GM23338 (cell line): ENCODE results near the gene SLC2A11. TPM values are rescaled to one million over a fixed set of nuclear protein-coding genes. Genes with fewer than 3 reads are reported as not detected.

Experiments
- ATAC-seq: fragments of 200-7000 bp; cut with Tn5 transposase; 3 replicates; pipeline ENCODE4 v1.9.1; 2020
- DNase-seq: peaks from one replicate; pipeline ENCODE4 v3.0.0-alpha.2; 2015; ENCODE audit warnings: low spot score
- H2AFZ ChIP-seq: fragments of 200-600 bp; sonication (generic); 2 replicates; pipeline ENCODE4 v1.8.0; 2016; ENCODE audit warnings: antibody characterized with exemption, mild to moderate bottlenecking, moderate library complexity
- H3F3A ChIP-seq: fragments of 200-600 bp; sonication (generic); replicated peaks from 2 replicates; pipeline ENCODE4 v1.8.0; 2017; ENCODE audit warnings: antibody characterized with exemption, mixed run types, low read depth
- H3K27ac ChIP-seq: fragments of 200-600 bp; sonication (generic); 2 replicates; pipeline ENCODE4 v1.6.1; 2016; ENCODE audit warnings: low read depth
- H3K27me3 ChIP-seq: fragments of 200-600 bp; sonication (generic); 2 replicates; pipeline ENCODE4 v1.8.0; 2016; ENCODE audit warnings: mild to moderate bottlenecking, mixed run types, moderate library complexity; ENCODE audit not compliant: insufficient read depth
- H3K36me3 ChIP-seq: fragments of 200-600 bp; sonication (generic); 2 replicates; pipeline ENCODE4 v1.8.0; 2016; ENCODE audit warnings: mild to moderate bottlenecking; ENCODE audit not compliant: insufficient read depth
- H3K4me1 ChIP-seq: fragments of 200-600 bp; sonication (generic); 2 replicates; pipeline ENCODE4 v1.8.0; 2016; ENCODE audit warnings: mild to moderate bottlenecking, moderate library complexity; ENCODE audit not compliant: insufficient read depth
- H3K4me2 ChIP-seq: fragments of 200-600 bp; sonication (generic); 2 replicates; pipeline ENCODE4 v1.7.1; 2017; ENCODE audit warnings: mixed run types
- H3K4me3 ChIP-seq: fragments of 200-600 bp; sonication (generic); 2 replicates; pipeline ENCODE4 v1.6.1; 2016; ENCODE audit warnings: mixed run types
- H3K79me2 ChIP-seq: fragments of 200-600 bp; sonication (generic); replicated peaks from 2 replicates; pipeline ENCODE4 v1.8.0; 2017; ENCODE audit warnings: mild to moderate bottlenecking; ENCODE audit not compliant: insufficient read depth
- H3K9me2 ChIP-seq: fragments of 200-600 bp; sonication (generic); 2 replicates; pipeline ENCODE4 v1.8.0; 2017; ENCODE audit not compliant: insufficient read depth
- H4K20me1 ChIP-seq: fragments of 200-600 bp; sonication (generic); replicated peaks from 2 replicates; pipeline ENCODE4 v1.8.0; 2017; ENCODE audit warnings: mild to moderate bottlenecking; ENCODE audit not compliant: insufficient read depth
- H3K27ac Mint-ChIP-seq: 2 replicates; pipeline ENCODE4 v1.8.0; 2020; ENCODE audit warnings: inconsistent platforms, mild to moderate bottlenecking, moderate library complexity, mixed read lengths
- H3K27me3 Mint-ChIP-seq: 3 replicates; pipeline ENCODE4 v1.8.0; 2022; ENCODE audit warnings: low read depth, mild to moderate bottlenecking, moderate library complexity, mixed read lengths, inconsistent platforms; ENCODE audit not compliant: insufficient read depth, poor library complexity
- H3K36me3 Mint-ChIP-seq: 3 replicates; pipeline ENCODE4 v1.8.0; 2021; ENCODE audit warnings: low read depth, mild to moderate bottlenecking, inconsistent platforms, moderate library complexity, mixed read lengths
- H3K4me1 Mint-ChIP-seq: 3 replicates; pipeline ENCODE4 v1.8.0; 2020; ENCODE audit warnings: mild to moderate bottlenecking, inconsistent platforms, mixed read lengths
- H3K4me3 Mint-ChIP-seq: 3 replicates; pipeline ENCODE4 v1.8.0; 2021; ENCODE audit warnings: moderate library complexity, mild to moderate bottlenecking, inconsistent platforms, mixed read lengths
- H3K9me3 Mint-ChIP-seq: 3 replicates; pipeline ENCODE4 v1.8.0; 2020; ENCODE audit warnings: moderate library complexity, mild to moderate bottlenecking, inconsistent platforms, mixed read lengths
- CREB1 ChIP-seq: fragments of 250-450 bp; sonication (Bioruptor Pico); IDR thresholded peaks from 2 replicates; pipeline ENCODE4 v1.5.0; 2020; ENCODE audit warnings: low read depth, mild to moderate bottlenecking, moderate library complexity
- CTCF ChIP-seq, 2 experiments: fragments of 200-600 bp in 1 of 2; sonication (generic) in 1 of 2; conservative IDR thresholded peaks; 2 replicates each; pipeline versions ENCODE4 v1.5.1 to v1.6.1; 2016 to 2017; ENCODE audit warnings: antibody characterized with exemption in 2 of 2, low read depth in 2 of 2, mild to moderate bottlenecking in 2 of 2, moderate library complexity in 1 of 2
- EZH2 ChIP-seq: fragments of 200-600 bp; sonication (generic); IDR thresholded peaks from one replicate; pipeline ENCODE4 v1.8.0; 2017; ENCODE audit warnings: antibody characterized with exemption, mild to moderate bottlenecking, low read depth; ENCODE audit not compliant: unreplicated experiment
- EZH2phosphoT487 ChIP-seq: fragments of 200-600 bp; sonication (generic); IDR thresholded peaks from one replicate; pipeline ENCODE4 v1.8.1; 2018; ENCODE audit warnings: antibody characterized with exemption; ENCODE audit not compliant: unreplicated experiment
- JUNB ChIP-seq: IDR thresholded peaks from one replicate; pipeline ENCODE4 v1.6.1; 2016; ENCODE audit warnings: antibody characterized with exemption; ENCODE audit not compliant: unreplicated experiment
- NANOG ChIP-seq: IDR thresholded peaks from 2 replicates; pipeline ENCODE4 v1.6.1; 2016; ENCODE audit warnings: antibody characterized with exemption, borderline replicate concordance
- POLR2AphosphoS5 ChIP-seq: IDR thresholded peaks from 2 replicates; pipeline ENCODE4 v1.6.1; 2016; ENCODE audit warnings: antibody characterized with exemption, low read depth
- STAT1 ChIP-seq: IDR thresholded peaks from one replicate; pipeline ENCODE4 v1.6.1; 2016; ENCODE audit warnings: antibody characterized with exemption; ENCODE audit not compliant: unreplicated experiment
- ZNF114 ChIP-seq: fragments of 250-450 bp; sonication (Bioruptor Pico); IDR thresholded peaks from 2 replicates; pipeline ENCODE4 v1.5.0; 2020; ENCODE audit warnings: mild to moderate bottlenecking, moderate library complexity
- polyA plus RNA-seq: library from polyadenylated mRNA; unstranded; fragments of >200 nt; fragmentation: Nextera tagmentation; extraction: Ambion mirVana; gene quantifications from 2 replicates; pipeline ENCODE4 v1.2.1, GENCODE V29; 2016
- total RNA-seq: library from RNA; depleted of rRNA; stranded (reverse); fragments of >200 nt; shearing (Covaris generic); gene quantifications from 2 replicates; pipeline ENCODE4 v1.2.3, GENCODE V29; 2014
- TF ChIP-seq, protein P1 (sequence below): IDR thresholded peaks from 2 replicates; pipeline ENCODE4 v1.6.1; 2016; ENCODE audit warnings: antibody characterized with exemption
- TF ChIP-seq, protein P2 (sequence below): IDR thresholded peaks from one replicate; pipeline ENCODE4 v1.6.1; 2018; ENCODE audit warnings: antibody characterized with exemption; ENCODE audit not compliant: unreplicated experiment

The SLC2A11 gene
- total and polyA plus RNA-seq, 2 experiments from 2014 or later = 7.1 to 21.8 TPM

DNA sequence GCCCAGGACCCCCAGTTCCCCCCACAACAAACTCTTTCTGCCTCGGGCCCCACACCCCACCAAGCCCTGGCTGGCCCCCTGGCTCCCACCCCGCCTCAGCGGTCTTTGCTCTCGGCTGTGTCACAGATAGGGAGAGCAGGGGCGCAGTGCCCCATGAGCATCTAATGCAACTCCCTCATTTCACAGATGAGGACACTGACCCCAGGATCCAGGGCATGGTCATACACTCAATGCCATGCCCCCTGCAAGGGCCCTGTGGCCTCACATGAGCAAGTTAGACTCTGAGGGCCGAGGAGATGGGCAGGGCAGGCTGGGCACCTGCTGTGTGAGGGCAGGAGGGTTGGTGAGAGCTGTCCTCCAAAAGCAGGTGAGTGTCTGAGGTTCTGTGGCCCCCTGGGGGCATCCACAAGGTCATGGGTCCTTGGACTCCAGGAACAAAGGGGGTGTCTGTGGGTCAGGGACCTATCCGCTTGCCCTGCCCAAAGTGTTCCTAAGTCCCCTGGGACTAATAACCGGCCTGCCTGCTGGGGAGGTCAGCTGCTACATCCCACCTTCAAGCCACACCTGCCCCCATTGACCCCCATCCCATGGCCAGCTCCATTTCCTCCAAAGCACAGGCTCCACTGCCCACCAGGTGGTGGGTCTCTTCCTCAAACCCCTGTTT, 39.0 kb downstream of the SLC2A11 start:
- H3K9me2 ChIP-seq = no peaks in the 10 kb centered on the region
- peaks cover 10% of the 10 kb centered on the region; the same call in 1 of the 2 replicates for H3K27me3 ChIP-seq
- H3K27ac ChIP-seq = no peak overlapping the region
- no peak overlapping the region for H2AFZ ChIP-seq
- Mint-ChIP-seq H3K36me3 (peaks cover 68% of the 10 kb centered on the region), H3K4me1 (peaks cover 34% of the 10 kb centered on the region), H3K27me3 (peaks cover 39% of the 10 kb centered on the region), H3K4me3 (peak overlapping the region; percentile 49; the same call in 2 of the 3 replicates), H3K9me3 (peaks cover 37% of the 10 kb centered on the region), H3K27ac (no peak overlapping the region; the same call in 1 of the 2 replicates)
- peaks cover 35% of the 10 kb centered on the region for H3F3A ChIP-seq
- no peak overlapping the region for H3K4me2 ChIP-seq
- DNase-seq = no peak
- H3K4me3 ChIP-seq = no peak overlapping the region
- peak; percentile 28; the same call in 1 of the 2 replicates for TF ChIP-seq POLR2AphosphoS5
- TF ChIP-seq, protein P1, sequence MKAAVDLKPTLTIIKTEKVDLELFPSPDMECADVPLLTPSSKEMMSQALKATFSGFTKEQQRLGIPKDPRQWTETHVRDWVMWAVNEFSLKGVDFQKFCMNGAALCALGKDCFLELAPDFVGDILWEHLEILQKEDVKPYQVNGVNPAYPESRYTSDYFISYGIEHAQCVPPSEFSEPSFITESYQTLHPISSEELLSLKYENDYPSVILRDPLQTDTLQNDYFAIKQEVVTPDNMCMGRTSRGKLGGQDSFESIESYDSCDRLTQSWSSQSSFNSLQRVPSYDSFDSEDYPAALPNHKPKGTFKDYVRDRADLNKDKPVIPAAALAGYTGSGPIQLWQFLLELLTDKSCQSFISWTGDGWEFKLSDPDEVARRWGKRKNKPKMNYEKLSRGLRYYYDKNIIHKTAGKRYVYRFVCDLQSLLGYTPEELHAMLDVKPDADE = no peak
- H3K36me3 ChIP-seq = peaks cover 6% of the 10 kb centered on the region
- peaks cover 7% of the 10 kb centered on the region for H4K20me1 ChIP-seq
- peaks cover 19% of the 10 kb centered on the region; the same call in 1 of the 2 replicates for H3K4me1 ChIP-seq
- ATAC-seq = no peak
- H3K79me2 ChIP-seq = peaks cover 12% of the 10 kb centered on the region

- Mint-ChIP-seq H3K9me3 (peaks cover 31% of the 10 kb centered on the region), H3K27ac (no peak overlapping the region), H3K4me1 (peaks cover 31% of the 10 kb centered on the region), H3K36me3 (peaks cover 62% of the 10 kb centered on the region), H3K4me3 (peak overlapping the region; percentile 49; the same call in 2 of the 3 replicates), H3K27me3 (peaks cover 33% of the 10 kb centered on the region)
- Histone ChIP-seq H2AFZ (no peak overlapping the region), H3K27me3 (peaks cover 10% of the 10 kb centered on the region; the same call in 1 of the 2 replicates), H3K4me1 (peaks cover 19% of the 10 kb centered on the region; the same call in 1 of the 2 replicates), H3K36me3 (peaks cover 6% of the 10 kb centered on the region), H3K27ac (no peak overlapping the region), H3K9me2 (no peaks in the 10 kb centered on the region), H4K20me1 (peaks cover 7% of the 10 kb centered on the region), H3K79me2 (peaks cover 12% of the 10 kb centered on the region), H3K4me2 (no peak overlapping the region), H3K4me3 (no peak overlapping the region), H3F3A (peaks cover 35% of the 10 kb centered on the region)
- no peak for ATAC-seq
- DNase-seq = no peak
- TF ChIP-seq JUNB = no peak
- TF ChIP-seq POLR2AphosphoS5 = no peak
- TF ChIP-seq EZH2phosphoT487 = no peak
- TF ChIP-seq, protein P2, sequence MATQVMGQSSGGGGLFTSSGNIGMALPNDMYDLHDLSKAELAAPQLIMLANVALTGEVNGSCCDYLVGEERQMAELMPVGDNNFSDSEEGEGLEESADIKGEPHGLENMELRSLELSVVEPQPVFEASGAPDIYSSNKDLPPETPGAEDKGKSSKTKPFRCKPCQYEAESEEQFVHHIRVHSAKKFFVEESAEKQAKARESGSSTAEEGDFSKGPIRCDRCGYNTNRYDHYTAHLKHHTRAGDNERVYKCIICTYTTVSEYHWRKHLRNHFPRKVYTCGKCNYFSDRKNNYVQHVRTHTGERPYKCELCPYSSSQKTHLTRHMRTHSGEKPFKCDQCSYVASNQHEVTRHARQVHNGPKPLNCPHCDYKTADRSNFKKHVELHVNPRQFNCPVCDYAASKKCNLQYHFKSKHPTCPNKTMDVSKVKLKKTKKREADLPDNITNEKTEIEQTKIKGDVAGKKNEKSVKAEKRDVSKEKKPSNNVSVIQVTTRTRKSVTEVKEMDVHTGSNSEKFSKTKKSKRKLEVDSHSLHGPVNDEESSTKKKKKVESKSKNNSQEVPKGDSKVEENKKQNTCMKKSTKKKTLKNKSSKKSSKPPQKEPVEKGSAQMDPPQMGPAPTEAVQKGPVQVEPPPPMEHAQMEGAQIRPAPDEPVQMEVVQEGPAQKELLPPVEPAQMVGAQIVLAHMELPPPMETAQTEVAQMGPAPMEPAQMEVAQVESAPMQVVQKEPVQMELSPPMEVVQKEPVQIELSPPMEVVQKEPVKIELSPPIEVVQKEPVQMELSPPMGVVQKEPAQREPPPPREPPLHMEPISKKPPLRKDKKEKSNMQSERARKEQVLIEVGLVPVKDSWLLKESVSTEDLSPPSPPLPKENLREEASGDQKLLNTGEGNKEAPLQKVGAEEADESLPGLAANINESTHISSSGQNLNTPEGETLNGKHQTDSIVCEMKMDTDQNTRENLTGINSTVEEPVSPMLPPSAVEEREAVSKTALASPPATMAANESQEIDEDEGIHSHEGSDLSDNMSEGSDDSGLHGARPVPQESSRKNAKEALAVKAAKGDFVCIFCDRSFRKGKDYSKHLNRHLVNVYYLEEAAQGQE = no peak
- no peak for TF ChIP-seq CTCF (conservative IDR thresholded peaks at IDR 0.05; ENCODE audit: low read depth in 2 of 2)
- TF ChIP-seq, protein P1 = no peak
- no peak for TF ChIP-seq EZH2
- TF ChIP-seq ZNF114 (CRISPR knock-in tag) = no peak
- no peak for TF ChIP-seq NANOG
- no peak for TF ChIP-seq CREB1
- TF ChIP-seq STAT1 = no peak
Measured at GRCh38 chr22:23897320-23897719, 39.6 kb downstream of the SLC2A11 start.
